Rectal smooth muscle tissue (tissue), 1 donor: Measurements from ENCODE around the gene MGAT5.

Experiments
- H3K27ac ChIP-seq: one replicate; pipeline ENCODE4 v1.7.0; 2013; ENCODE audit warnings: low read depth, low read length, inconsistent platforms
- H3K27me3 ChIP-seq: one replicate; pipeline ENCODE4 v1.7.0; 2013; ENCODE audit warnings: low read length; ENCODE audit not compliant: control insufficient read depth, insufficient read depth
- H3K36me3 ChIP-seq: one replicate; pipeline ENCODE4 v1.7.0; 2013; ENCODE audit warnings: low read length; ENCODE audit not compliant: control insufficient read depth, insufficient read depth
- H3K4me1 ChIP-seq: one replicate; pipeline ENCODE4 v1.7.0; 2013; ENCODE audit warnings: low read length; ENCODE audit not compliant: control insufficient read depth, insufficient read depth
- H3K4me3 ChIP-seq: one replicate; pipeline ENCODE4 v1.7.0; 2013; ENCODE audit warnings: low read length
- H3K9ac ChIP-seq: one replicate; pipeline ENCODE4 v1.7.0; 2013; ENCODE audit warnings: low read length

MGAT5 gene

GRCh38 chr2:134305109-134305491 lies 51.2 kb downstream of the MGAT5 start:
- Histone ChIP-seq H3K27me3 (no peaks in the 10 kb centered on the region), H3K4me3 (no peak overlapping the region), H3K27ac (no peak overlapping the region), H3K9ac (no peak overlapping the region), H3K4me1 (peaks cover 3% of the 10 kb centered on the region), H3K36me3 (no peaks in the 10 kb centered on the region)

GRCh38 chr2:134306521-134306920 lies 52.6 kb downstream of the MGAT5 start:
- peaks cover 3% of the 10 kb centered on the region for H3K4me1 ChIP-seq
- H3K27me3 ChIP-seq, result no peaks in the 10 kb centered on the region
- no peak overlapping the region for H3K27ac ChIP-seq

GRCh38 chr2:134307334-134307733 lies 53.5 kb downstream of the MGAT5 start:
- no peaks in the 10 kb centered on the region for H3K36me3 ChIP-seq
- no peak overlapping the region for H3K4me3 ChIP-seq
- no peaks in the 10 kb centered on the region for H3K4me1 ChIP-seq
- no peak overlapping the region for H3K27ac ChIP-seq
- no peaks in the 10 kb centered on the region for H3K27me3 ChIP-seq
- H3K9ac ChIP-seq, result no peak overlapping the region

More at GRCh38 chr2:134306521-134306920, 52.6 kb downstream of the MGAT5 start:
- Histone ChIP-seq H3K9ac (no peak overlapping the region), H3K36me3 (no peaks in the 10 kb centered on the region), H3K4me3 (no peak overlapping the region)

- H3K4me1 ChIP-seq, result no peaks in the 10 kb centered on the region
- no peaks in the 10 kb centered on the region for H3K36me3 ChIP-seq
- H3K4me3 ChIP-seq, result no peak overlapping the region
- H3K9ac ChIP-seq, result no peak overlapping the region
- H3K27me3 ChIP-seq, result no peaks in the 10 kb centered on the region
- H3K27ac ChIP-seq, result no peak overlapping the region
Measured at GRCh38 chr2:134308474-134309385, 54.9 kb downstream of the MGAT5 start.

- H3K36me3 ChIP-seq, result no peaks in the 10 kb centered on the region
- H3K4me3 ChIP-seq, result no peak overlapping the region
- H3K4me1 ChIP-seq, result no peaks in the 10 kb centered on the region
- no peak overlapping the region for H3K27ac ChIP-seq
- H3K9ac ChIP-seq, result no peak overlapping the region
- no peaks in the 10 kb centered on the region for H3K27me3 ChIP-seq
Measured at GRCh38 chr2:134310107-134311079, 56.5 kb downstream of the MGAT5 start.

- H3K27me3 ChIP-seq, result no peaks in the 10 kb centered on the region
- H3K9ac ChIP-seq, result no peak overlapping the region
- no peak overlapping the region for H3K4me3 ChIP-seq
- H3K27ac ChIP-seq, result no peak overlapping the region
- no peaks in the 10 kb centered on the region for H3K4me1 ChIP-seq
- no peaks in the 10 kb centered on the region for H3K36me3 ChIP-seq
Measured at GRCh38 chr2:134312482-134312881, 58.6 kb downstream of the MGAT5 start.

GRCh38 chr2:134314202-134314601 lies 60.3 kb downstream of the MGAT5 start:
- H3K27ac ChIP-seq, result no peak overlapping the region
- no peaks in the 10 kb centered on the region for H3K4me1 ChIP-seq
- H3K27me3 ChIP-seq, result no peaks in the 10 kb centered on the region
- H3K4me3 ChIP-seq, result no peak overlapping the region
- H3K36me3 ChIP-seq, result peaks cover 7% of the 10 kb centered on the region
- no peak overlapping the region for H3K9ac ChIP-seq

- Histone ChIP-seq H3K36me3 (peaks cover 7% of the 10 kb centered on the region), H3K27ac (no peak overlapping the region), H3K4me1 (no peaks in the 10 kb centered on the region), H3K4me3 (no peak overlapping the region), H3K27me3 (no peaks in the 10 kb centered on the region), H3K9ac (no peak overlapping the region)
Measured at GRCh38 chr2:134314681-134315368, 61.0 kb downstream of the MGAT5 start.

- Histone ChIP-seq H3K27ac (no peak overlapping the region), H3K4me1 (no peaks in the 10 kb centered on the region), H3K4me3 (no peak overlapping the region), H3K27me3 (no peaks in the 10 kb centered on the region), H3K9ac (no peak overlapping the region), H3K36me3 (peaks cover 7% of the 10 kb centered on the region)
Measured at GRCh38 chr2:134315471-134315870, 61.6 kb downstream of the MGAT5 start.

GRCh38 chr2:134319596-134320254 lies 65.9 kb downstream of the MGAT5 start:
- peaks cover 7% of the 10 kb centered on the region for H3K36me3 ChIP-seq
- H3K27ac ChIP-seq, result no peak overlapping the region
- no peak overlapping the region for H3K4me3 ChIP-seq
- no peaks in the 10 kb centered on the region for H3K4me1 ChIP-seq
- no peak overlapping the region for H3K9ac ChIP-seq
- no peaks in the 10 kb centered on the region for H3K27me3 ChIP-seq

- Histone ChIP-seq H3K27me3 (no peaks in the 10 kb centered on the region), H3K4me3 (no peak overlapping the region), H3K4me1 (no peaks in the 10 kb centered on the region), H3K9ac (no peak overlapping the region), H3K36me3 (peaks cover 7% of the 10 kb centered on the region), H3K27ac (no peak overlapping the region)
Measured at GRCh38 chr2:134320930-134321329, 67.1 kb downstream of the MGAT5 start.
